B cell (primary cell): ENCODE results near the gene TBC1D30. TPM values are rescaled to one million over a fixed set of nuclear protein-coding genes. Genes with fewer than 3 reads are reported as not detected.

Experiments
- ATAC-seq: fragments of 200-7000 bp; cut with Tn5 transposase; one replicate; pipeline ENCODE4 v1.10.0; 2021; ENCODE audit warnings: low read depth, mild to moderate bottlenecking, moderate number of reproducible peaks, moderate library complexity
- CTCF ChIA-PET: fragments of 350-600 bp; sonication (Branson Sonifier 250); formaldehyde crosslinking; loops from one replicate; lab custom pipeline; 2021; ENCODE audit warnings: antibody characterized with exemption, inconsistent platforms; lab: Charles Lee
- POLR2A ChIA-PET: fragments of 350-600 bp; sonication (Branson Sonifier 250); formaldehyde crosslinking; loops from one replicate; lab custom pipeline; 2021; ENCODE audit warnings: antibody characterized with exemption; lab: Charles Lee
- DNase-seq: peaks from one replicate; pipeline ENCODE4 v3.0.0; 2013
- H2AFZ ChIP-seq: 2 replicates; pipeline ENCODE4 v1.6.1; 2012; ENCODE audit warnings: mild to moderate bottlenecking, low read depth, low read length; ENCODE audit not compliant: insufficient read depth, poor library complexity, severe bottlenecking
- H3K27ac ChIP-seq, 2 donors: 1 replicate in 1 of 2; 2 replicates in 1 of 2; pipeline ENCODE4 v1.5.1; 2012 to 2013; ENCODE audit warnings: low read length in 2 of 2, mild to moderate bottlenecking in 2 of 2, moderate library complexity in 1 of 2
- H3K27me3 ChIP-seq, 4 experiments: fragments of 200-600 bp in 1 of 4; sonication (generic) in 1 of 4; replicated peaks in 1 of 4; 1 replicate in 2 of 4; 2 replicates in 2 of 4; pipeline versions ENCODE4 v1.6.1 to v1.7.0; 2013 to 2016; ENCODE audit warnings: low read length in 3 of 4, mild to moderate bottlenecking in 2 of 4, mixed read lengths in 1 of 4, moderate library complexity in 1 of 4; ENCODE audit not compliant: insufficient read depth in 4 of 4, control insufficient read depth in 3 of 4; ENCODE audit errors: control extremely low read depth in 1 of 4
- H3K36me3 ChIP-seq, 2 experiments: replicated peaks in 1 of 2; 1 replicate in 1 of 2; 2 replicates in 1 of 2; pipeline versions ENCODE4 v1.6.1 to v1.7.1; 2013; ENCODE audit warnings: low read length in 1 of 2; ENCODE audit not compliant: insufficient read depth in 2 of 2, control insufficient read depth in 1 of 2; ENCODE audit errors: control extremely low read depth in 1 of 2, extremely low read depth in 1 of 2
- H3K4me1 ChIP-seq, 2 donors: fragments of 200-600 bp in 1 of 2; sonication (generic) in 1 of 2; 1 replicate in 1 of 2; 2 replicates in 1 of 2; pipeline versions ENCODE4 v1.5.1 to v1.6.1; 2013 to 2017; ENCODE audit warnings: low read length in 2 of 2; ENCODE audit not compliant: control insufficient read depth in 2 of 2, insufficient read depth in 2 of 2
- H3K4me2 ChIP-seq: replicated peaks from 2 replicates; pipeline ENCODE3; 2012; ENCODE audit warnings: mild to moderate bottlenecking, low read depth, low read length; ENCODE audit not compliant: poor library complexity, severe bottlenecking
- H3K4me3 ChIP-seq, 5 experiments: fragments of 200-600 bp in 1 of 5; sonication (generic) in 1 of 5; 1 replicate in 3 of 5; 2 replicates in 2 of 5; pipeline versions ENCODE4 v1.5.1 to v1.7.0; 2011 to 2016; ENCODE audit warnings: low read length in 4 of 5, mild to moderate bottlenecking in 4 of 5, low read depth in 2 of 5, control low read depth in 1 of 5, moderate library complexity in 1 of 5; ENCODE audit not compliant: insufficient read depth in 1 of 5; ENCODE audit errors: control extremely low read depth in 1 of 5, extremely low read depth in 1 of 5
- H3K79me2 ChIP-seq: fragments of 200-600 bp; sonication (generic); one replicate; pipeline ENCODE4 v1.6.0; 2016; ENCODE audit warnings: low read length; ENCODE audit not compliant: control insufficient read depth, insufficient read depth
- H3K9ac ChIP-seq: fragments of 200-600 bp; sonication (generic); 2 replicates; pipeline ENCODE4 v1.6.1; 2017; ENCODE audit warnings: mild to moderate bottlenecking, low read length, moderate library complexity
- H3K9me3 ChIP-seq, 3 donors: one replicate each; pipeline versions ENCODE4 v1.6.1 to v1.7.1; 2013; ENCODE audit warnings: low read length in 2 of 3; ENCODE audit not compliant: control insufficient read depth in 2 of 3, insufficient read depth in 1 of 3; ENCODE audit errors: control extremely low read depth in 1 of 3
- H4K20me1 ChIP-seq: 2 replicates; pipeline ENCODE4 v1.6.0; 2012; ENCODE audit warnings: mild to moderate bottlenecking, low read length; ENCODE audit not compliant: insufficient read depth, control insufficient read depth, poor library complexity, severe bottlenecking
- H3K27ac Mint-ChIP-seq: one replicate; pipeline ENCODE4 v1.8.0; 2021; ENCODE audit warnings: mixed read lengths
- H3K27me3 Mint-ChIP-seq: one replicate; pipeline ENCODE4 v1.8.0; 2021; ENCODE audit warnings: mixed read lengths
- H3K4me1 Mint-ChIP-seq: one replicate; pipeline ENCODE4 v1.8.0; 2021; ENCODE audit warnings: mixed read lengths
- H3K4me3 Mint-ChIP-seq: one replicate; pipeline ENCODE4 v1.8.0; 2021; ENCODE audit warnings: mixed read lengths
- H3K9me3 Mint-ChIP-seq: one replicate; pipeline ENCODE4 v1.8.0; 2022; ENCODE audit warnings: mixed read lengths; ENCODE audit not compliant: insufficient read depth
- CTCF ChIP-seq: fragments of 200-600 bp; IDR thresholded peaks from one replicate; pipeline ENCODE4 v1.8.0; 2022; ENCODE audit warnings: antibody characterized with exemption, mild to moderate bottlenecking
- EZH2 ChIP-seq: IDR thresholded peaks from 2 replicates; pipeline ENCODE4 v1.6.1; 2012; ENCODE audit warnings: borderline replicate concordance, low read depth, mild to moderate bottlenecking, moderate library complexity, low read length; ENCODE audit not compliant: insufficient read depth, poor library complexity, severe bottlenecking
- WGBS: methylation state at CpG from one replicate; pipeline ENCODE4 v1.1.5; 2013; ENCODE audit warnings: missing lambda C conversion rate; ENCODE audit not compliant: insufficient coverage; 5-methylcytosine and 5-hydroxymethylcytosine counted together
- intact Hi-C: fragments of 100-400 bp; cut with micrococcal nuclease; formaldehyde crosslinking; loops from one replicate; pipeline ENCODE4 v1.10.0; 2022
- polyA plus RNA-seq: library from polyadenylated mRNA; depleted of rRNA; stranded (reverse); fragments of >200 nt; gene quantifications from 2 replicates; pipeline ENCODE4 v1.2.3, GENCODE V29; 2012
- total RNA-seq, 2 donors: library from RNA; stranded (reverse); fragments of 120-200 nt in 1 of 2; gene quantifications; 1 replicate in 1 of 2; 2 replicates in 1 of 2; pipeline versions ENCODE4 v1.2.3 to v1.2.4, GENCODE V29; 2013 to 2022

Gene TBC1D30
- total and polyA plus RNA-seq, 2 donors (not counting 1 experiment from before 2014, with no cell fraction given): 0.06 to 0.10 TPM

GRCh38 chr12:64903479-64904152 is 79.2 kb downstream of the TBC1D30 start:
- H3K27me3 Mint-ChIP-seq: peaks cover 23% of the 10 kb centered on the region
- intact Hi-C loops: no loop called here

More at GRCh38 chr12:64903479-64904152, 79.2 kb downstream of the TBC1D30 start:
- Histone ChIP-seq H2AFZ (no peak overlapping the region), H3K79me2 (no peaks in the 10 kb centered on the region), H3K9ac (no peak overlapping the region), H3K27ac (no peak overlapping the region), H3K9me3 (no peaks in the 10 kb centered on the region), H3K4me1 (no peaks in the 10 kb centered on the region), H3K4me2 (no peak overlapping the region), H3K4me3 (no peak overlapping the region), H4K20me1 (no peaks in the 10 kb centered on the region), H3K27me3 (no peaks in the 10 kb centered on the region), H3K36me3 (no peaks in the 10 kb centered on the region)
- CTCF ChIA-PET: interaction anchor here (1.1 to 1.4 kb wide), 2 partner anchors 9 to 15 kb away, joined by 3 to 5 read pairs; no protein-coding TSS in a partner anchor
- DNase-seq: no peak
- POLR2A ChIA-PET: no interaction called here
- Mint-ChIP-seq H3K27ac (no peak overlapping the region), H3K4me1 (no peaks in the 10 kb centered on the region), H3K4me3 (no peak overlapping the region), H3K9me3 (no peaks in the 10 kb centered on the region)
- WGBS: no CpG with 5 or more reads among the region's 5 CpGs
- no peak for ATAC-seq
- no peak for TF ChIP-seq EZH2
- no peak for TF ChIP-seq CTCF
